Calu3 (cell line): ENCODE data around the gene TRIM28. TPM values are rescaled to one million over a fixed set of nuclear protein-coding genes. Genes with fewer than 3 reads are reported as not detected.
"Not testable (repeated sequence)": the region's sequence is repeated elsewhere in the genome, so short reads cannot be mapped to it uniquely, and the experiment has no call there.

ENCODE experiments used
- BruUV-seq: library from RNA; stranded (reverse); fragments of 400-500 nt; replicated peaks from 2 replicates; lab custom pipeline; 2021; lab: Mats Ljungman, UMichigan
- CTCF ChIA-PET: fragments of 300-600 bp; sonication (Branson Sonifier 250); formaldehyde crosslinking; loops from one replicate; lab custom pipeline; 2022; ENCODE audit warnings: antibody characterized with exemption; lab: Charles Lee
- DNase-seq: peaks from one replicate; pipeline ENCODE4 v3.0.0; 2022
- H3K27ac Mint-ChIP-seq: one replicate; pipeline ENCODE4 v1.8.0; 2022; ENCODE audit warnings: mixed read lengths; ENCODE audit not compliant: unreplicated experiment
- H3K27me3 Mint-ChIP-seq: one replicate; pipeline ENCODE4 v1.8.0; 2022; ENCODE audit warnings: mixed read lengths; ENCODE audit not compliant: unreplicated experiment
- H3K36me3 Mint-ChIP-seq: one replicate; pipeline ENCODE4 v1.8.0; 2022; ENCODE audit warnings: mild to moderate bottlenecking, moderate library complexity, mixed read lengths; ENCODE audit not compliant: insufficient read depth, unreplicated experiment
- H3K4me1 Mint-ChIP-seq: one replicate; pipeline ENCODE4 v1.8.0; 2022; ENCODE audit warnings: mild to moderate bottlenecking, low read depth, mixed read lengths; ENCODE audit not compliant: unreplicated experiment
- H3K4me3 Mint-ChIP-seq: one replicate; pipeline ENCODE4 v1.8.0; 2022; ENCODE audit warnings: mild to moderate bottlenecking, low read depth, moderate library complexity, mixed read lengths; ENCODE audit not compliant: unreplicated experiment
- H3K9me3 Mint-ChIP-seq: one replicate; pipeline ENCODE4 v1.8.0; 2022; ENCODE audit warnings: low read depth, mixed read lengths; ENCODE audit not compliant: unreplicated experiment
- intact Hi-C: fragments of 100-400 bp; cut with micrococcal nuclease; formaldehyde crosslinking; loops from one replicate; pipeline ENCODE4 v1.10.0; 2022; ENCODE audit not compliant: unreplicated experiment
- total RNA-seq: library from RNA; stranded (reverse); gene quantifications from 2 replicates; pipeline ENCODE4 v1.2.3, GENCODE V29; 2022
- TF ChIP-seq, protein P1 (sequence below): fragments of 200-600 bp; IDR thresholded peaks from one replicate; pipeline ENCODE4 v1.8.0; 2022; ENCODE audit warnings: antibody characterized with exemption; ENCODE audit not compliant: unreplicated experiment

The TRIM28 gene
- total RNA-seq, 1 experiment from 2014 or later, result 582 TPM

DNA sequence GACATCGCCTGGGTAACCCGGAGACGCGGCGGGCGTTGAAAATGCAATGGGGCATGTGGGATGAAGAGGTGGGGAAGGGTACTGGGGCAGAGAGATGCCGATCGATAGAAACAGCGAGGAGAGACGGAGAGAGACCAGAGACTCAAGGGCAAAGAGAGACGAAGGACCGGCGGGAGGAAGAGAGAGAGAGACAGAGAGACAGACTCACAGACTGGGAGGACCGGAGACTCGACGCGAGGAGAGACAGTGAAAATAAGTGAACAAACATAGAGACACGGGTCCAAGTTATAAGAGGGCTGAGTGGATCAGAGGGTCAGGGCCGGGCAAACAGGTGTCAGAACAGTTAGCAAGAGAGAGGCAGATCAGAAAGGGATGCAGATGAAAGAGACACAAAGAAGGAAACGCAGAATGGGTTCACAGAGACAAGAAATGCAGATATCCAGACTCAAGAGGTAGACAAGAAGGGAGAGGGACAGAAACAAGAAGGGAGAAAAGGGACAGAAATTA lies 29.8 kb downstream of the TRIM28 start:
- Mint-ChIP-seq H3K27me3 (no peaks in the 10 kb centered on the region), H3K4me3 (peak overlapping the region; percentile 88), H3K9me3 (no peaks in the 10 kb centered on the region), H3K27ac (peak overlapping the region; percentile 98), H3K4me1 (peaks cover 27% of the 10 kb centered on the region), H3K36me3 (peaks cover 53% of the 10 kb centered on the region)
- no TSS peak for BruUV-seq
- intact Hi-C loops, result loop anchor here (2.0 kb wide), 1 partner anchor 29 kb away; the partner anchor contains the start of gene TRIM28
- CTCF ChIA-PET, result interaction anchor here (1.2 kb wide), 1 partner anchor 54 kb away, joined by 4 read pairs; the partner anchor contains the start of gene ZBTB45
- TF ChIP-seq, protein P1, sequence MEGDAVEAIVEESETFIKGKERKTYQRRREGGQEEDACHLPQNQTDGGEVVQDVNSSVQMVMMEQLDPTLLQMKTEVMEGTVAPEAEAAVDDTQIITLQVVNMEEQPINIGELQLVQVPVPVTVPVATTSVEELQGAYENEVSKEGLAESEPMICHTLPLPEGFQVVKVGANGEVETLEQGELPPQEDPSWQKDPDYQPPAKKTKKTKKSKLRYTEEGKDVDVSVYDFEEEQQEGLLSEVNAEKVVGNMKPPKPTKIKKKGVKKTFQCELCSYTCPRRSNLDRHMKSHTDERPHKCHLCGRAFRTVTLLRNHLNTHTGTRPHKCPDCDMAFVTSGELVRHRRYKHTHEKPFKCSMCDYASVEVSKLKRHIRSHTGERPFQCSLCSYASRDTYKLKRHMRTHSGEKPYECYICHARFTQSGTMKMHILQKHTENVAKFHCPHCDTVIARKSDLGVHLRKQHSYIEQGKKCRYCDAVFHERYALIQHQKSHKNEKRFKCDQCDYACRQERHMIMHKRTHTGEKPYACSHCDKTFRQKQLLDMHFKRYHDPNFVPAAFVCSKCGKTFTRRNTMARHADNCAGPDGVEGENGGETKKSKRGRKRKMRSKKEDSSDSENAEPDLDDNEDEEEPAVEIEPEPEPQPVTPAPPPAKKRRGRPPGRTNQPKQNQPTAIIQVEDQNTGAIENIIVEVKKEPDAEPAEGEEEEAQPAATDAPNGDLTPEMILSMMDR, result no peak
- DNase-seq, result no peak

GRCh38 chr19:58575183-58576041 lies 31.5 kb downstream of the TRIM28 start:
- intact Hi-C loops, result no loop called here
- DNase-seq, result peak; percentile 92

GRCh38 chr19:58577581-58577980 lies 33.7 kb downstream of the TRIM28 start:
- H3K4me3 Mint-ChIP-seq, CTCF ChIA-PET, DNase-seq, H3K9me3 Mint-ChIP-seq, H3K27me3 Mint-ChIP-seq, H3K27ac Mint-ChIP-seq, intact Hi-C loops: not testable (repeated sequence)
- peaks cover 51% of the 10 kb centered on the region for H3K36me3 Mint-ChIP-seq
- H3K4me1 Mint-ChIP-seq, result peaks cover 18% of the 10 kb centered on the region
- BruUV-seq, result TSS peak; percentile 13

More at GRCh38 chr19:58575183-58576041, 31.5 kb downstream of the TRIM28 start:
- Mint-ChIP-seq H3K4me3 (peak overlapping the region; percentile 88), H3K9me3 (no peaks in the 10 kb centered on the region), H3K36me3 (peaks cover 50% of the 10 kb centered on the region), H3K27me3 (no peaks in the 10 kb centered on the region), H3K27ac (peak overlapping the region; percentile 98), H3K4me1 (peaks cover 27% of the 10 kb centered on the region)
- TSS peak; percentile 32 for BruUV-seq
- TF ChIP-seq, protein P1, result no peak
- CTCF ChIA-PET, result interaction anchor here (0.6 to 1.2 kb wide), 4 partner anchors 21 to 926 kb away, joined by 3 to 7 read pairs (median 4); partner anchors contain the start of genes CHMP2A, TRIM28 and ZBTB45

DNA sequence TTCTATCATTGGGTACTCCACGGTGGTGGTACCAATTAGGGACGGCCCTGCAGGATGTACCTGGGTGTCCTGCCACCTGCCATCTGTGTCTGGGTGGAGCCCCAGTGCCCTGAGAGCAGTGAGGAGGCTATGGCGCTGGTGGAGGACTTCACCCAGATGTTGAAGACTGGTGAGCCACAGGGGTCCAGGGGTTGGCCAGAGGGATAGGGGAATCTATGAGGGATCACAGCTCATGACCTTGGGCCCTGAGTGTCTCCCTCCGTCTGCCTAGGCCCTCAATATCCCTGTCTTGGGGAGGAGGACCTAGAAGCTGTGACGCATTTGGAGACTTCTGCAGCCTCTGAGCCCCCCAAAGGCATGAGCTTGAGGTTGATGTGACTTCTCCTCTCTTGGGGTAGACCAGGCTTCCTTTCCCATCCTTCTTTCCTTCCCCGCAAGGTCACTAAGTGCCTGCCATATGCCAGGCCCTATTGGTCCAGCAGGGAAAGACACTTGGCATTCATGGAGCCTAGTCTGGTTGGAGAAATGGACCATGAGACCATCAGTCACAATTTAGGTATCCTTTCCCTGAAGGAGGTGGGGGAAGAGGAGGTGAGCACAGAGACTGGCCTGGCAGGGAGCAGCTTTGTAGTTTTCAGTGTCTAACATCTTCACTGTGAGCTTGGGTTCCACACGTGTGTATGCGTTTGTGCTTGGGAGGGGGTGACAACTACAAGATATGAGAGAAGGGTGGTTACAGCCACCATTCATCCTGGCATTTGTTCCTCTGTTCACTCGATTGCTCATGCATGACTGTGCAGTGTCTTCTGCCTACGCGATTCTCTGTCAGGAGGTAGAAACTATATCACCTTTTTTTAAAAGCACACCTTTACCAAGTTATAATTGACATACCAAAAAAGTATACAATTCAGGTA lies 34.4 kb downstream of the TRIM28 start:
- DNase-seq, result no peak
- CTCF ChIA-PET, result no interaction called here
- Mint-ChIP-seq H3K27me3 (no peaks in the 10 kb centered on the region), H3K9me3 (no peaks in the 10 kb centered on the region), H3K4me1 (peaks cover 16% of the 10 kb centered on the region), H3K4me3 (no peak overlapping the region), H3K36me3 (peaks cover 51% of the 10 kb centered on the region), H3K27ac (no peak overlapping the region)
- BruUV-seq, result no TSS peak
- TF ChIP-seq, protein P1, result no peak
- intact Hi-C loops, result no loop called here
